PC-3 (cell line): ENCODE data around the gene COL13A1.

Experiments used
- EZH2 ChIP-seq: fragments of 300-600 bp; sonication (generic); IDR thresholded peaks from one replicate; pipeline ENCODE4 v1.6.1; 2017; ENCODE audit warnings: antibody characterized with exemption, mild to moderate bottlenecking, low read length; ENCODE audit not compliant: unreplicated experiment
- EZH2phosphoT487 ChIP-seq: fragments of 300-600 bp; sonication (generic); IDR thresholded peaks from 2 replicates; pipeline ENCODE4 v1.6.1; 2018; ENCODE audit warnings: mild to moderate bottlenecking, antibody characterized with exemption, low read length, borderline replicate concordance
- TF ChIP-seq, protein P1 (sequence below): fragments of 300-600 bp; sonication (generic); conservative IDR thresholded peaks from 2 replicates; pipeline ENCODE4 v1.5.1; 2017; ENCODE audit warnings: antibody characterized with exemption, low read depth, mild to moderate bottlenecking, low read length

DNA sequence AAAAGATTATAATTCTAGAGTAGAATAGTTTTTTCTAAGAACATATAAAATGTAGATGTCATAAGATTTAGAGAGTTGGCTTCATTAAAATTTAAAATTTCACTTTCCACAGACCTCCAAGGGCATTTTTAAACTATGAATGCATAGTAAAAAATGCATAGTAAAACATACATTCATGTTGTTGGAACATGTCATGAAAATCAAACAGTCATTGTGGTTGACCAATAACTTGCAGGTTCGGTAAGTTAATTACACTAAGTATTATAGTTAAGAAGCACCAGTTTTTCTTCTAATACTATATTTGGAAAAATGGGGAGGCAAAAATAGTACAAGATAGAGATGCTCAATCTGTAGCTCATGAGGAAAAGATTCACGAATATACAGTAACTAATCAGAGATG is 189.4 kb downstream of the COL13A1 start:
- TF ChIP-seq, protein P1, sequence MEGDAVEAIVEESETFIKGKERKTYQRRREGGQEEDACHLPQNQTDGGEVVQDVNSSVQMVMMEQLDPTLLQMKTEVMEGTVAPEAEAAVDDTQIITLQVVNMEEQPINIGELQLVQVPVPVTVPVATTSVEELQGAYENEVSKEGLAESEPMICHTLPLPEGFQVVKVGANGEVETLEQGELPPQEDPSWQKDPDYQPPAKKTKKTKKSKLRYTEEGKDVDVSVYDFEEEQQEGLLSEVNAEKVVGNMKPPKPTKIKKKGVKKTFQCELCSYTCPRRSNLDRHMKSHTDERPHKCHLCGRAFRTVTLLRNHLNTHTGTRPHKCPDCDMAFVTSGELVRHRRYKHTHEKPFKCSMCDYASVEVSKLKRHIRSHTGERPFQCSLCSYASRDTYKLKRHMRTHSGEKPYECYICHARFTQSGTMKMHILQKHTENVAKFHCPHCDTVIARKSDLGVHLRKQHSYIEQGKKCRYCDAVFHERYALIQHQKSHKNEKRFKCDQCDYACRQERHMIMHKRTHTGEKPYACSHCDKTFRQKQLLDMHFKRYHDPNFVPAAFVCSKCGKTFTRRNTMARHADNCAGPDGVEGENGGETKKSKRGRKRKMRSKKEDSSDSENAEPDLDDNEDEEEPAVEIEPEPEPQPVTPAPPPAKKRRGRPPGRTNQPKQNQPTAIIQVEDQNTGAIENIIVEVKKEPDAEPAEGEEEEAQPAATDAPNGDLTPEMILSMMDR: no peak
- TF ChIP-seq EZH2: no peak
- no peak for TF ChIP-seq EZH2phosphoT487
